Peyer's patch (tissue), 4 donors: ENCODE measurements around the gene IGFBP3.

ENCODE experiments used
- POLR2A ChIP-seq, 2 donors: fragments of 450-650 bp; IDR thresholded peaks; one replicate each; pipeline ENCODE4 v1.5.1; 2017; ENCODE audit warnings: antibody characterized with exemption in 2 of 2, mild to moderate bottlenecking in 2 of 2, moderate library complexity in 2 of 2
- TF ChIP-seq, protein P1 (sequence below), 6 experiments: fragments of 450-650 bp in 4 of 6; fragments of 200-600 bp in 2 of 6; sonication (generic) in 1 of 6; IDR thresholded peaks; one replicate each; pipeline ENCODE4 v1.5.1; 2017 to 2019; ENCODE audit warnings: antibody characterized with exemption in 6 of 6, mild to moderate bottlenecking in 3 of 6, moderate library complexity in 1 of 6

DNA sequence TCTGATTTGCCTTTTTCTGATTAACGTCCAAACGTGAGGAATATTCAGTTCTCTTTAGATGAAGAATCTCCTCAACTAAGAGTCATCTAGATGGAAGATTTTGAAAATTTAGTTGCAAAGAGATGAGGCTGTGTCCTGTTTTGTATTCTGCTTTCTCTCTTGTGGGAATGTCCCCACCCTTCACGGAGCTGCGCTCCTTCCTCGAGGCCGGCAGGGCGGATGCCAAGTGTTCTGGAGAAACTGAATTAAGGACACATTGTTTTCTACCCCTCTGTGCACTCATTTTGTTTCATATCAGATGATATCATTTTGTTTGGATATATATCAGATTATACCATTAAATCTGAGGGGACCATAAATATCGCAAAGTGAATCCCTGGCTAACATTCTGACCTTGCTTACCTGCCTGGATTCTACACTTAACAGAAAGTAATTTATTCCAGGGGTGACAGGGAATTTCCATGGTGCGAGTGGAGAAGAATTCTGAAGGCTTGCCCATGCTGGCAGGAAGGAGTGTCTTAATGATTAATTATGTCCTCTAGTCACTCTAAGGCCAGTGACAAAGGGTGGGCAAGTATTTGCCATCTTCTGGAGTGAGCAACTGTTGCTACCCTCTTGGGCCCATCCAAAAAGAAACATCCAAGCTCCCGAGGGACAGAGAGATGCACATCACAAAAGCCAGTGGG is 47.9 kb upstream of the IGFBP3 start:
- TF ChIP-seq POLR2A (IDR thresholded peaks at IDR 0.05) = no peak
- TF ChIP-seq, protein P1, sequence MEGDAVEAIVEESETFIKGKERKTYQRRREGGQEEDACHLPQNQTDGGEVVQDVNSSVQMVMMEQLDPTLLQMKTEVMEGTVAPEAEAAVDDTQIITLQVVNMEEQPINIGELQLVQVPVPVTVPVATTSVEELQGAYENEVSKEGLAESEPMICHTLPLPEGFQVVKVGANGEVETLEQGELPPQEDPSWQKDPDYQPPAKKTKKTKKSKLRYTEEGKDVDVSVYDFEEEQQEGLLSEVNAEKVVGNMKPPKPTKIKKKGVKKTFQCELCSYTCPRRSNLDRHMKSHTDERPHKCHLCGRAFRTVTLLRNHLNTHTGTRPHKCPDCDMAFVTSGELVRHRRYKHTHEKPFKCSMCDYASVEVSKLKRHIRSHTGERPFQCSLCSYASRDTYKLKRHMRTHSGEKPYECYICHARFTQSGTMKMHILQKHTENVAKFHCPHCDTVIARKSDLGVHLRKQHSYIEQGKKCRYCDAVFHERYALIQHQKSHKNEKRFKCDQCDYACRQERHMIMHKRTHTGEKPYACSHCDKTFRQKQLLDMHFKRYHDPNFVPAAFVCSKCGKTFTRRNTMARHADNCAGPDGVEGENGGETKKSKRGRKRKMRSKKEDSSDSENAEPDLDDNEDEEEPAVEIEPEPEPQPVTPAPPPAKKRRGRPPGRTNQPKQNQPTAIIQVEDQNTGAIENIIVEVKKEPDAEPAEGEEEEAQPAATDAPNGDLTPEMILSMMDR (IDR thresholded peaks at IDR 0.05) = no peak
